Mucosa of gallbladder (tissue), 1 donor: ENCODE results near the gene SLX9. TPM values are rescaled to one million over a fixed set of nuclear protein-coding genes. Genes with fewer than 3 reads are reported as not detected.
A peak's percentile ranks its signal among the peaks of the same experiment; 100 is the strongest.

Experiments
- DNase-seq: peaks from one replicate; pipeline ENCODE4 v3.0.0-alpha.2; 2020; ENCODE audit warnings: low spot score
- total RNA-seq: library from RNA; stranded (reverse); gene quantifications from one replicate; pipeline ENCODE4 v1.2.1, GENCODE V29; 2021
- donor health status: DM: no; HTN: no; CAD: no.

Gene SLX9
- 34.6 TPM for total RNA-seq

- peak; percentile 63 for DNase-seq
These were observed at the start of gene SLX9 for GRCh38 chr21:44939532-44940115. Gene SLX9, plus strand, starts transcription at chr21:44940029. Its CDS starts 29 bp downstream, at chr21:44940058.

GRCh38 chr21:44890338-44890931 lies 49.4 kb upstream of the SLX9 start:
- no peak for DNase-seq

GRCh38 chr21:44890961-44891541 lies 48.8 kb upstream of the SLX9 start:
- no peak for DNase-seq

- DNase-seq: no peak
These were observed 48.2 kb upstream of the SLX9 start for GRCh38 chr21:44891631-44892031.

- no peak for DNase-seq
These were observed 47.7 kb upstream of the SLX9 start for GRCh38 chr21:44892095-44892494.

GRCh38 chr21:44892536-44893277 lies 47.1 kb upstream of the SLX9 start:
- no peak for DNase-seq

- DNase-seq: no peak
These were observed 46.6 kb upstream of the SLX9 start for GRCh38 chr21:44893278-44893556.

- no peak for DNase-seq
These were observed 45.7 kb upstream of the SLX9 start for GRCh38 chr21:44893948-44894656.

- no peak for DNase-seq
These were observed 45.0 kb upstream of the SLX9 start for GRCh38 chr21:44894687-44895302.

GRCh38 chr21:44895859-44896258 lies 44.0 kb upstream of the SLX9 start:
- DNase-seq: no peak

- DNase-seq: no peak
These were observed 43.1 kb upstream of the SLX9 start for GRCh38 chr21:44896561-44897286.

- peak; percentile 38 for DNase-seq
These were observed 42.4 kb upstream of the SLX9 start for GRCh38 chr21:44897326-44898010.

- no peak for DNase-seq
These were observed 41.8 kb upstream of the SLX9 start for GRCh38 chr21:44898011-44898488.

GRCh38 chr21:44898851-44899767 lies 40.7 kb upstream of the SLX9 start:
- DNase-seq: no peak

GRCh38 chr21:44899768-44900558 lies 39.9 kb upstream of the SLX9 start:
- no peak for DNase-seq

- no peak for DNase-seq
These were observed 39.1 kb upstream of the SLX9 start for GRCh38 chr21:44900559-44901251.

GRCh38 chr21:44901391-44902074 lies 38.3 kb upstream of the SLX9 start:
- DNase-seq: no peak
